AG04449 (cell line): ENCODE results near the gene NRG3.

Experiments
- CTCF ChIA-PET: fragments of 350-600 bp; formaldehyde crosslinking; extraction: SDS; loops from one replicate; lab custom pipeline; 2021; ENCODE audit warnings: antibody characterized with exemption; lab: Yijun Ruan, JAX
- POLR2A ChIA-PET: fragments of 400-600, 350-600 bp; formaldehyde crosslinking; extraction: SDS; loops from one replicate; lab custom pipeline; 2020; ENCODE audit warnings: antibody characterized with exemption, inconsistent platforms; lab: Yijun Ruan, JAX
- DNase-seq: peaks from one replicate; pipeline ENCODE4 v3.0.0-alpha.2; 2010; ENCODE audit warnings: low read depth, low spot score
- H3K4me3 ChIP-seq: 2 replicates; pipeline ENCODE4 v1.5.1; 2011; ENCODE audit warnings: low read depth, mild to moderate bottlenecking, control low read depth, low read length
- TF ChIP-seq, protein P1 (sequence below): IDR thresholded peaks from one replicate; pipeline ENCODE4 v1.5.1; 2011; ENCODE audit warnings: mild to moderate bottlenecking, moderate library complexity, low read length, control low read depth, inconsistent platforms; ENCODE audit not compliant: insufficient read depth; ENCODE audit errors: missing control alignments

Gene NRG3

GRCh38 chr10:82914655-82915136 is 1039.7 kb downstream of the NRG3 start:
- DNase-seq, result no peak
- ChIA-PET CTCF (no interaction called here), POLR2A (no interaction called here)
- H3K4me3 ChIP-seq, result no peak overlapping the region
- TF ChIP-seq, protein P1, sequence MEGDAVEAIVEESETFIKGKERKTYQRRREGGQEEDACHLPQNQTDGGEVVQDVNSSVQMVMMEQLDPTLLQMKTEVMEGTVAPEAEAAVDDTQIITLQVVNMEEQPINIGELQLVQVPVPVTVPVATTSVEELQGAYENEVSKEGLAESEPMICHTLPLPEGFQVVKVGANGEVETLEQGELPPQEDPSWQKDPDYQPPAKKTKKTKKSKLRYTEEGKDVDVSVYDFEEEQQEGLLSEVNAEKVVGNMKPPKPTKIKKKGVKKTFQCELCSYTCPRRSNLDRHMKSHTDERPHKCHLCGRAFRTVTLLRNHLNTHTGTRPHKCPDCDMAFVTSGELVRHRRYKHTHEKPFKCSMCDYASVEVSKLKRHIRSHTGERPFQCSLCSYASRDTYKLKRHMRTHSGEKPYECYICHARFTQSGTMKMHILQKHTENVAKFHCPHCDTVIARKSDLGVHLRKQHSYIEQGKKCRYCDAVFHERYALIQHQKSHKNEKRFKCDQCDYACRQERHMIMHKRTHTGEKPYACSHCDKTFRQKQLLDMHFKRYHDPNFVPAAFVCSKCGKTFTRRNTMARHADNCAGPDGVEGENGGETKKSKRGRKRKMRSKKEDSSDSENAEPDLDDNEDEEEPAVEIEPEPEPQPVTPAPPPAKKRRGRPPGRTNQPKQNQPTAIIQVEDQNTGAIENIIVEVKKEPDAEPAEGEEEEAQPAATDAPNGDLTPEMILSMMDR, result no peak

- CTCF ChIA-PET, result no interaction called here
- DNase-seq, result no peak
- no peak overlapping the region for H3K4me3 ChIP-seq
- POLR2A ChIA-PET, result no interaction called here
- TF ChIP-seq, protein P1, result no peak
Observed at GRCh38 chr10:82916941-82917340, 1041.9 kb downstream of the NRG3 start.

DNA sequence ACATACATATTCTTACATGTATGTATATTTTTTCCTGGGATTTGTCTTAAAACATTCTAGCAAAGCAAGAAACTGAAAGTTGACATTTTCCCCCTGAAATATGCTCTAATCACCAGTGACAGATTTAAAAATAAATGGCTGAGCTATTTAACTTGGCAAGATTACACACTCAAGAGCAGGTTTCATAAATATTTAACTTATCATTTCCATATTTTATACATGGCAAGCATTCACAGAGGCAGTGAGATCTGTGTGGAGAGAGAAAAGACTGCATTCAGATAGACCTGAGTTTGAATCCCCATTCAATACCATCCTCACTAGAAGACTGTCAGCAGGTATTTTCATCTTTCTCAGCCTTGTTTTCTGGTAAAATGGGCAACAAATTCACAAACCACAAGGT is 1043.0 kb downstream of the NRG3 start:
- no peak overlapping the region for H3K4me3 ChIP-seq
- TF ChIP-seq, protein P1, result no peak
- ChIA-PET CTCF (no interaction called here), POLR2A (no interaction called here)
- no peak for DNase-seq

GRCh38 chr10:82922046-82922445 is 1047.1 kb downstream of the NRG3 start:
- H3K4me3 ChIP-seq, result no peak overlapping the region
- CTCF ChIA-PET, result no interaction called here
- no peak for DNase-seq
- POLR2A ChIA-PET, result no interaction called here
- TF ChIP-seq, protein P1, result no peak

GRCh38 chr10:82922755-82923154 is 1047.8 kb downstream of the NRG3 start:
- ChIA-PET POLR2A (no interaction called here), CTCF (no interaction called here)
- TF ChIP-seq, protein P1, result no peak
- H3K4me3 ChIP-seq, result no peak overlapping the region
- no peak for DNase-seq

DNA sequence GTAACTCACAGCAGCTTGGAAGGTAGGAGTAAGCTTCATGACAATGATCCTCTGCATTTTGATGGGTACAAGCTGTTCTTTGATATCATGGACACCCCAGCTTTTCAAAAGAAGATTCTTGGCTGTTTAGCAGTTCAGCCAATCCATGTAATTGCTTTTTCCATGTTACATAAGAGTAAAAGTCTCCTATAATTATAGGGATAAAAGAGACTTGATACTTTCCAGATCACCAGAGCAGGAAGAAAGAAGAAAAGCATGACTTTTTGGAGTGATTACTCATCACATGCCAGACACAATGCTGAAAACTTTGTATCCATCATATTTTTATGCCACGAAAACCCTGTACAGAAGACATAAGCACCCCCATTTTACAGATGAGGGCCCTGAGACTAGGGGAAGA is 1049.7 kb downstream of the NRG3 start:
- H3K4me3 ChIP-seq, result no peak overlapping the region
- POLR2A ChIA-PET, result interaction anchor here (0.5 kb wide), 1 partner anchor 1004 kb away, joined by 3 read pairs; no protein-coding TSS in a partner anchor
- DNase-seq, result no peak
- CTCF ChIA-PET, result no interaction called here
- TF ChIP-seq, protein P1, result no peak
